ENCODE data around the gene FBXO24.

Gene FBXO24

DNA sequence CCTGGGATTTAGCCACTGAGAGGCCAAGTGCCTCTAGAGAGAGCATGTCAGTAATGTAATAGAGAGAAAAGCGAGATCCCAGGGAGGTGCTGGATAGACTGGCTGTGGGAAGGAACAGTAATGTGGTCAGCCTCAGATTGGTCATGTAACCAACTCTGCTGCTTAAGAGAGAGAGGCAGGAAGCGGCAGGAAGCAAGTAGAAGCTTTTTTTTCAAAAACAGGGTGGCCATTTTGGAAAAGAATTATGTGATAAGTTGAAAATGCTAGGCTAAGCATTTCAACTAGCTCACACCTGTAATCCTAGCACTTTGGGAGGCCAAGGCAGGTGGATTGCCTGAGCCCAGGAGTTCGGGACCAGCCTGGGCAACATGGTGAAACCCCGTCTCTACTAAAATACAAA, 12.3 kb downstream of the FBXO24 start:
- no peak for DNase-seq

DNA sequence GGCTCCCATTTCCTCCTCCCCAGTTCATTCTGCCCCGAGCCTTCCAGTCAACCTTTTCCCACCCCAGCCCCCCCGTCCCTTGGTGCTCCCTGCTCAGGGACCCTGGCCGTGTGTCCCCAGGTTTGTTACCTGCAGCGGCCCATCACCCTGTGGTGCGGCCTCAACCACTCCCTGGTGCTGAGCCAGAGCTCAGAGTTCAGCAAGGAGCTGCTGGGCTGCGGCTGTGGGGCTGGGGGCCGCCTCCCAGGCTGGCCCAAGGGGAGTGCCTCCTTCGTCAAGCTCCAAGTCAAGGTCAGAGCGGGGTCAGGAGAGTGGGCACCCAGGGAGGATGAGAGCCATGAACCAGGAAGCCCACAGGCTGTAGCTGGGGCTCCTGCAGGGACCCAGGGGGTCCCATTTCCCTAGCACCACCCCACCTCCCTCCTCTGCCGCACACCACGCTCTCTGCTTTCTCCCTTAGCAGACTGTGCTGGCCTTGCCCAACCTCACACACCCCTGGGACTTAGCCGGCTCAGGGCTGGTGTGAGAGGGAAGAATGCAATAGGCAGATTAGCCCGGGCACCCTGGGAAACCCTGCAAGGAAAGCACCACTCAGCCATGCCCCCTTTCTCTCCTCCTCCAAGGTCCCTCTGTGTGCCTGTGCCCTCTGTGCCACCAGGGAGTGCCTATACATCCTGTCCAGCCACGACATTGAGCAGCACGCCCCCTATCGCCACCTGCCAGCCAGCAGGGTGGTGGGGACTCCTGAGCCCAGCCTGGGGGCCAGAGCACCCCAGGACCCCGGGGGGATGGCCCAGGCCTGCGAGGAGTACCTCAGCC, 14.0 kb downstream of the FBXO24 start:
- no peak for DNase-seq

DNA sequence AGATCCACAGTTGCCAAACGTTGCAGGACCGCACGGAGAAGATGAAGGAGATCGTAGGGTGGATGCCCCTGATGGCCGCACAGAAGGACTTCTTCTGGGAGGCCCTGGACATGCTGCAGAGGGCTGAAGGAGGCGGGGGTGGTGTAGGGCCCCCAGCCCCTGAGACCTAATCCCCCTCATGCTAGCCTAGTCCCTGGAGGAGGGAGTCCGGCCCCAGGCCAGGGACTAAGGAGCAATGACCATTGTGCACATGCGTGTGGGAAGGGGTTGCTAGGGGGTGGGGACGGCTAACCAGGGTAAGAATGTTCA, 14.6 kb downstream of the FBXO24 start:
- DNase-seq, result no peak

DNA sequence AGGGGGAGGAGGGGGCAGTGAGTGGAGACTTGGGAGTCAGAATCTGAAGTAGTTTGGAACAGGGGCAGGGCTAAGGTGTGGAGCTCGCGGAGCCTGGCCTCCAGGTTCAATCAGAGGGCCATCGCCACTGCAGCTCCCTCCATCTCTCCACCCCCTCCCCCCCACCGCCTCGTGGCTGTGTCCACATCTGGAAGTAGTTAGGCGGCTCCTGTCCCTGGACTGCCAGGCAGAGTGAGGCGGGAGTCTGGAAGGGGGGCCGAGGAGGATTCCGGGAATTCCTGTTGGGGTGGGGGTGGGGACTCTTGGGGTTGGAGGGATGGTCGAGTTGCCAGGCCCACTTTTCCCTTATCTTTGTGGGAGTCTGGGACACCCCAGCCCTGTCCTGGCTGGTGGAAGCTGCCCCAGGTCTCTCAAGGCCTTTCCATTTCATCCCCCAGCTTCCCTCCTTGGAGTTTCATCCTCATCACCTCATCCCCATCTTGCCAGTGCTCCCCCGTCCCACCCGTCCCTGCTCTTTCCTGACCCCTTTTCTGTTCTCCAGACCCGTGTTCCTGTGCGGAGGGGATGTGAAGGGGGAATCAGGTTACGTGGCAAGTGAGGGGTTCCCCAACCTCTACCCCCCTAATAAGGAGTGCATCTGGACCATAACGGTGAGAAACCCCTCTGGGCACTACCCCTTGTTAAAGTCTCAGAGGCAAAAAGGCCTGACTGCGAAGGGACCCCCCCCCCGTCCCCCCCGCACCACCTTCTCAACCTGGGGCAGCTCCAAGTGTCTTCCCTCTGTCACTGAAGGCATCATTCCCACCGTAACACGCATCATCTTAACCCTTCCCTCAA, 17.0 kb downstream of the FBXO24 start:
- no peak for DNase-seq

DNA sequence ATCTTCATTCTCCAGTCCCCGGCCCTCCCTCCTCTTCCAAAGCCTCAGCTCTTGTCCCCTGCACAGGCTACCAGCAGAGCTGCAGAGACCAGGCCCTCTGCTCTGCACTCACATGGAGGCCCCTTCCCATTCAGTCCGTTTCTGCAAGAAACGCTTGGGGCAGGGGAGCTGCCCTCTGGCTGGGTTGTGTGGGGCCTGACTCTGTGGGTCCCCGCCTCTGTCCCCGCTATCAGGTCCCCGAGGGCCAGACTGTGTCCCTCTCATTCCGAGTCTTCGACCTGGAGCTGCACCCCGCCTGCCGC, 17.5 kb downstream of the FBXO24 start:
- no peak for DNase-seq

DNA sequence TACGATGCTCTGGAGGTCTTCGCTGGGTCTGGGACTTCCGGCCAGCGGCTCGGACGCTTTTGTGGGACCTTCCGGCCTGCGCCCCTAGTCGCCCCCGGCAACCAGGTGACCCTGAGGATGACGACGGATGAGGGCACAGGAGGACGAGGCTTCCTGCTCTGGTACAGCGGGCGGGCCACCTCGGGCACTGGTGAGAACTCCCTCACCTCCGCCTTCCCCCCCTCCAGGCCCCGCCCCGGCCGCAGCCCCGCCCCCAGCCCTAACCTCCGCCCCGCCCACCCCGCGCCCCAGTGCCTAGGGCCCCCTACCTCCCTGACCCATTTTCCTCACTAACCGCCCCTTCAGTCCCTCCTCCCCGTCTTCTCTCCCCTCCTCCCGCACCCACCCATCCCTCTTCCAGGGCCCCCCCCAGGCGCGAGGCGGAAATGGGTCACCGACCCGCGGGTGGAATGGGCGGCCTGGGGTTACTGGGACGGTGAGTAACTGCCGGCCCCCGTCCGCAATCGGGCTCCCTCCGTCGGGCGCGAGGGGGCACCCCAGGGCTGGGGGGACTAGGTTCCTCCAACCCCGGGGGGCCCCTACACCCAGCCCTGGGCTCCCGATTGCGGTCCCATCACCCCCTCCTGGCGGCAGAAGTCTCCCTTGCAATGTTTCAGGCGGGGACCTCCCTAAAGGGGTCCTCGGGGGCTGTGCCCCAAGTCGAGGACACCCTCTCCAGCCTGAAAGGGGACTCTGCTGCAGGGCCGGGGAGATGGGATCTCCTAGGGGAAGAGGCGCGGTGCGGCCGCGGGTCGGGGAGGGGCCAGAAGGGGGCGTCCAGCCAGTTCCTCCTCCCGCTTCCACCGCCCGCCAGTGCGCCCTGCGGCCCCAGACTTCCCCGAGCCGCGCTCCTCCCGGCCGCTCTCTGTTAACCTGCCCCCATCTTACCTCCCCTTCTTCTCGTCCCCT, 18.2 kb downstream of the FBXO24 start:
- peak; percentile 54 for DNase-seq

DNA sequence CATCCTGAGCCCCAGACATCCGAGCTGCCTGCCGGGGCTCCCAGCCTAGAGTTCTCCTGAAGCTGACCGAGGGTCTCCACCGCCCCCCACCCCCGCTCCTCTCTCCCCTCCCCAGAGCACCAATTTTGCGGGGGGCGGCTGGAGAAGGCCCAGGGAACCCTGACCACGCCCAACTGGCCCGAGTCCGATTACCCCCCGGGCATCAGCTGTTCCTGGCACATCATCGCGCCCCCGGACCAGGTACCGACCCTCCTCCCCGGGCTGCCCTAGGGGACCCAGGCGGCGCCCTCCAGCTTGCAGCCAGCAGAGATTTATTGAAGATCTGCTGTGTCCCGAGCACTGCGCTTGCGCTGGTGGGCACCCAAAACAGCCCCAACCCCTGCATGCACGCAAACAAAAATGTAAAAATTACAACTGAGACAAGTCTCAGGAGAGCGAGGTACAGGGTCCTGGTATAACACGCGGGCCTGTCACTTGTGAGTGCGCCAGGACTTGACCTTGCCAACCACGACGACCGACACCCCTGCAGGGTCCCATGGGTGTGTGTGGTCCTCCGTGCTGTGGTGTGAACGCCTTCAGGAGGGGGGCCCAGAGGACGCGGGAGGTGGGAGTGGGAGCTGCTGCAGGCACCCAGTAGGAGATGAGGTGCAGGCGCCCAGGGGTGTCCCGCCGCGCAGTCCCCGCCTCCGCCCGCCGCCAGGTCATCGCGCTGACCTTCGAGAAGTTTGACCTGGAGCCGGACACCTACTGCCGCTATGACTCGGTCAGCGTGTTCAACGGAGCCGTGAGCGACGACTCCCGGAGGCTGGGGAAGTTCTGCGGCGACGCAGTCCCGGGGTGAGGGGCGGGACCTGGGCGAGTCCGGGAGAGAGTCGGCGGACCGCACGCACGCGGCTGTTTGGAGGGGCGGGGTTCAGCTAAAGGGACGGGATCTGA, 19.1 kb downstream of the FBXO24 start:
- no peak for DNase-seq

DNA sequence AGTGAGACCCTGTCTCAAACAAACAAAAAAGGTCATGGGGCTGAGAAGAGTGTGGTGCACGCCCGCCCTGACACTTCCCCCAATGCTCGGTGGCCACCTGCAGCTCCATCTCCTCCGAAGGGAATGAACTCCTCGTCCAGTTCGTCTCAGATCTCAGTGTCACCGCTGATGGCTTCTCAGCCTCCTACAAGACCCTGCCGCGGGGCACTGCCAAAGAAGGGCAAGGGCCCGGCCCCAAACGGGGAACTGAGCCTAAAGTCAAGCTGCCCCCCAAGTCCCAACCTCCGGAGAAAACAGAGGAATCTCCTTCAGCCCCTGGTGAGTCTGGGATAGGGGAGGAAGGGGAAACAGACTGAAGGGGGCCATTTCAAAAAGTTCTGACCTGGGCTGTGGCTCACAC, 20.2 kb downstream of the FBXO24 start:
- no peak for DNase-seq

DNA sequence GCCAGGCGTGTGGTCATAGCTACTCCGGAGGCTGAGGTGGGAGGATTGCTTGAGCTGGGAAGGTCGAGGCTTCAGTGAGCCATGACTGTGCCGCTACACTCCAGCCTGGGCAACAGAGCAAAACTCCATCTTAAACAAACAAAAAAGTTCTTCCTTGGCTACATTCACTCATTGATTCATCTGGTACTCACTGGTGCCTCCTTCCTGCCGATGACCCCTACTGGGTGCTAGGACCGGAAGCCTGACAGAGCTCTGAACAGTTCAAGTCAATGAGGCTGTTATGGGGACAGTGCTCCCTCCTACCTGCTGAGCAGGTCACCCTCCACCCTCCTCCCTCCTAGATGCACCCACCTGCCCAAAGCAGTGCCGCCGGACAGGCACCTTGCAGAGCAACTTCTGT, 21.0 kb downstream of the FBXO24 start:
- no peak for DNase-seq

DNA sequence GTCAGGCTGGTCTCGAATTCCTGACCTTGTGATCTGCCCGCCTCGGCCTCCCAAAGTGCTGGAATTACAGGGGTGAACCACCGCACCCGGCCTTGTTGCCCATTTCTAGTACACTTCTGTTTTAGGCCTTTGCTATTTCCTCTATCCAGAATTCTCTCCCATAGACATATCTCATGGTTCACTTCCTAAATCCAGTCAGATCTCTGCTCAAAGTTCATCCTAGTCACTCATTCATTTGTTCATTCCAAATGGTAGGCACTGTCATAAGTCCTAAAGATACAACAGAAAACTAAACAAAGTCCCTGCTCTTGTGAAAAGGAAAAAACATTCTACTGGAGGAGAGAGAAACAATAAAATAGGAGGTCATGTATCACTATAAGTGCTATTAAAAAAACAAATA, 23.8 kb downstream of the FBXO24 start:
- no peak for DNase-seq

DNA sequence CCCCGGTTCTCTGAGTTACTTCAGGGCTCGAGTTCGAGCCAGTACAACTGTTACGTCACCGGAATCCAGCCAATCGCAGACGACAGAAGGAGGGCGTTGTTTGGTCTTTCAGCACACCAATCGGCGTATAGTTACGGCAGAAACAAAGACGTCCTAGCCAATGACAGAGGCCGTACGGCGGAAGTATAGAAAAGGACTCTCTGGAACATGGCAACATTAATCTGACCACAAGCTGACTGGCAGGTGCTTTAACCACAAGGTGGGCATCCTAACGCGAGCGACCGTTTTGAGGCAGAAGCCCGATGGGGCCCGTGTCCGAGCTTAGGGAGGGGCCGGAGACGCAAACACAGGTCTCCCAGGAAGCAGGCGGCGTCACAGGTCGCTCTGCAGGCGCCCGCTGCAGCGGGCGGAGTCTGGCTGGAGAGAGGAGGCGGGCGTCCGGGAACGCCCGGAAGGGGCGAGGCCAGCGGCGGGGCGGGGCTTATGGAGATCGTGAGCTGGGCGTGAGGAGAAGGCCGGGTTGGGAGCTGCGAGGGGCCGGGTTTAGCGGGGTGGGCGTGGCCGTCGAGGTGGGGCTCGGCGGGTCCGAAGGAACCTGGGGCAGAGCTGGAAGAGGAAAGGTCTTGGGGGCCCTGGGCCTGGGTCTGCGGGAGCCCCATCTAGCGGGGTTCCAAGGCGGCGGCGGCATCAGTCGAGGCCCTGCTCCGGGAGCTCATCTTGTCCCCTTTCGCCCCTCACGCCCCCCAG, 26.0 kb downstream of the FBXO24 start, which contains the start of gene MOSPD3:
TSS of gene MOSPD3 (plus strand) at position 558 of the 747 bp plus-strand sequence. CDS start 252 bp downstream, outside the sequence.
- DNase-seq, result peak; percentile 99

DNA sequence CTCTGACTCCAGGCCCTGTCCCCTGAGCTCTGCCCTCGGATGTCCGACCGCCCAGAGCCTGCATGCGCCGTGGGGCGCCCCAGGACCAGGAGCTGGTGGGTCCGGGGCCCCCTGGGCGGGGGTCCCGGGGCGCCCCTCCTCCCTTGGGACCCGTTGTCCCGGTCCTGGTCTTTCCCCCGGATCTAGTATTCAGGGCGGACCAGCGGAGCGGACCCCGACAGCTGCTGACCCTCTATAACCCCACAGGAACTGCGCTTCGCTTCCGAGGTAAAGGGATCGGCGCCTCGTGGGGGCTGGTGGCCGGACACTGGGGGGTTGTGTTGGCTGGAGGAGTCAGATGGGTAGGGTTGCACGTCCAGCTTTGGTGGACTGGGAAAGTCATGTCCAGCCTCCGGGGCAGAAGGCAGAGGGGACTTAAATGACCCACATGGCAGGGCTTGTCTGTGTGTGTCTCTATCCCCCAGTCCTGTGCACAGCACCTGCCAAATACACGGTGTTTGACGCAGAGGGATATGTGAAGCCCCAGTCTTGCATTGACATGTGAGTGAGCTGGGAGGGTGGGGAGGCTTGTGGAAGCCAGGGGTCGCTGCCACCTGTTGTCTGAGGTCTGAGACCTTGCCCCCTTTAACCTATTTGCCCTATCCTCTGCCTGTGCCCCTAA, 26.7 kb downstream of the FBXO24 start:
- DNase-seq, result no peak

DNA sequence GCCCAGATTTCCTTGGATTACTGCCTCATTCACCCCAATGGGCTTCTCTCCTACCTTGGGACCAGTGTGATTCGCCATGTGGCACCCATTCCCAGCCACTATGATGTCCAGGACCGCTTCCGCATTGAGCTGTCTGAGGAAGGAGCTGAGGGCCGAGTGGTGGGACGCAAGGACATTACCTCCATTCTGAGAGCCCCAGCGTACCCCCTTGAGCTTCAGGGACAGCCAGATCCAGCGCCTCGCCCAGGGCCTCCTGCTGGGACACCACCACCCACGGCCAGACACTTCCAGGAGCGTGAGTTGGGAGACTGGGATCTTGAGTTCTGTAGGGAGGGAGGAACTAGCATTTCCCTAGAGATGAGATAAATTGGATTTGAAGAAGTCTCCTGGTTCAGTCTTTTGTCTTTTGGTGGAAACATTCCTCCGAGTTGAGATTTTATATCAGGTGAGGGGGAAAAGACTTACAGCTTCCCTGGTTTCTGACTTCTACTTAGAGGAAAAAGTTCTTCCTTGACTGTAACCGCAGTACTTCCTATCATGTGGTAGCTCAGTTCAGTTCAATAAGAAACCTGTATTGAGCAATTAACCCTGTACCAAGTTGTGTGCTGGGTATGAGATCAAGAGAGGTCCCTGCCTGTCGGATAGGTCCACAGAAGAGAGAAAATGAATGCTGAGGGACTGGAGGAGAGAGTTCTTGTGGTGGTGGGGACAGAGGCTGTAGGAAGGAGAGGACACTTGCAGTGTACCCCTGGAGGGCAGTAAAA, 27.5 kb downstream of the FBXO24 start:
- no peak for DNase-seq

DNA sequence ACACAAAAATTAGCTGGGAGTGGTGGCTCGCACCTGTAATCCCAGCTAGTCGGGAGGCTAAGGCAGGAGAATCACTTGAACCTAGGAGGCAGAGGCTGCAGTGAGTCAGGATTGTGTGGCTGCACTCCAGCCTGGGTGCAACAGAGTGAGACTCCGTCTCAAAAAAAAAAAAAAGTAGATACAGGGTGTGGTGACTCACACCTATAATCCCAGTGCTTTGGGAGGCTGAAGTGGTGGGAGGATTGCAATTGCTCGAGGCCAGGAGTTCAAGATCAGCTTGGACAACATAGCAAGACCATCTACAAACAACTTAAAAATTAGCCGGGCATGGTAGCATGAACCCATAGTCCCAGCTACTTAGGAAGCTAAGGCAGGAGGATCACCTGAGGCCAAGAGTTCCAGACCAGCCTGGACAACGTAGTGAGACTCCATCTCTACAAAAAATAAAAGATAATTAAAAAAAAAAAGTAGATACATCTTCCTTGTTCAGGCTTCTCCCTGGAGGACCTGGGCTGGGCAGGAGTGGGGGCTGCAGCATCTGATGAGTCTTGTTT, 28.3 kb downstream of the FBXO24 start:
- no peak for DNase-seq

DNA sequence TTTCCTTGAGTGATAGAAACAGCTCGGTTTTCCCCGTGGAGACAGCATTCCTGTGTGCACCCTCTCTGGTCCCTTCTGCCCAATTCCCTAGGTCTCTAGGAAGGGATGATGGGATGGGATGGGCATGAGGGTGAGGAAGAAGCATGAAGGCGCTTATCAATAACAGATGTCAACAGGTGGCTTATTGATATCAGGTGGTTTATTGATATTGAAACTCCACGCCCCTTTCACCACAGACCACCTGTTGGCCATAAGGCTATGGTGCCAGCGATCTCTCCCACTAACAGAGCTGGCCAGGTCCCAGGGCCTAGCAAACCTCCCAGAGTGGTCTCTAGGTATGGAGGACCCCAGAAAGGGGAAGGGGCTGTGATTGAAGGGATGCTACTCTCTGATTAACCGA, 34.1 kb downstream of the FBXO24 start:
- DNase-seq, result no peak

DNA sequence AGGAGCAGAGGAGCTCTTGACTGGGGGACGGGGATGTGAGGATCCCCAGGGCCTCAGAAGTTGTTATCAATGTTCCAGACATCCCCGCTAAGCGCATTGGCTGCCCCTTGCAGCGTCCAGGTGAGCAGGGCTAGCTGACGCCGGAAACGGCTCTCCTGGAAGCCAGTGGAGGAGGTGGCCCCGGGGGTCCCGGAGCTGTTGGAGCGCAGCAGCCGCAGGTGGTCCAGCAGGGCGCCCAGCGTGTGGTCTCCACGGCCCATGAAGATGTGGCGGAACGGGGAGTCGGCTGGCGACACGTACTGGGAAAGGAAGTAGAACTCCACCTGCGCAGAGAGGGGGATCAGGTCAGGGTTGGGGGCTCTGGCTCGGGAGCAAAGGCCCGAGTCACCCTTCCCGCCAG, 34.7 kb downstream of the FBXO24 start:
- no peak for DNase-seq

DNA sequence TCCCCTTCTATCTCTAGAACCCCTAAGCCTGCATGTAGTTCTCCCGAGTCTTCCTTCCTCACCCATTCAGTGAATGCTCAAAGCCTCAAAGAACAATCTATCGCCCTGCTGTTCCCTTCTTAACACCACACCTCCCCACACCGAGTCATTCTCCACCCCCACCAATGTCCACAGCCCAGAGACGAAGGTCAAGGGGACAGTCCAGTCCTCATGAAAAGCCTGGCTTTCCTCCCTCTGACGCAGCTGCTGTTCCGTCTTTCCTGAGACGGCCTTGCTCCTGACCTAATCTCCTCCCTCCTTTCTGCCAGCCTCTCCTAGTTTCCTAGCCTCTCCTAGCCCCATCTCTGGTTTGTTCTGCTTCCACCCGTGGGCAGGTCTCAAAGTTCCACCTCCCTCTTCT, 35.4 kb downstream of the FBXO24 start:
- no peak for DNase-seq

DNA sequence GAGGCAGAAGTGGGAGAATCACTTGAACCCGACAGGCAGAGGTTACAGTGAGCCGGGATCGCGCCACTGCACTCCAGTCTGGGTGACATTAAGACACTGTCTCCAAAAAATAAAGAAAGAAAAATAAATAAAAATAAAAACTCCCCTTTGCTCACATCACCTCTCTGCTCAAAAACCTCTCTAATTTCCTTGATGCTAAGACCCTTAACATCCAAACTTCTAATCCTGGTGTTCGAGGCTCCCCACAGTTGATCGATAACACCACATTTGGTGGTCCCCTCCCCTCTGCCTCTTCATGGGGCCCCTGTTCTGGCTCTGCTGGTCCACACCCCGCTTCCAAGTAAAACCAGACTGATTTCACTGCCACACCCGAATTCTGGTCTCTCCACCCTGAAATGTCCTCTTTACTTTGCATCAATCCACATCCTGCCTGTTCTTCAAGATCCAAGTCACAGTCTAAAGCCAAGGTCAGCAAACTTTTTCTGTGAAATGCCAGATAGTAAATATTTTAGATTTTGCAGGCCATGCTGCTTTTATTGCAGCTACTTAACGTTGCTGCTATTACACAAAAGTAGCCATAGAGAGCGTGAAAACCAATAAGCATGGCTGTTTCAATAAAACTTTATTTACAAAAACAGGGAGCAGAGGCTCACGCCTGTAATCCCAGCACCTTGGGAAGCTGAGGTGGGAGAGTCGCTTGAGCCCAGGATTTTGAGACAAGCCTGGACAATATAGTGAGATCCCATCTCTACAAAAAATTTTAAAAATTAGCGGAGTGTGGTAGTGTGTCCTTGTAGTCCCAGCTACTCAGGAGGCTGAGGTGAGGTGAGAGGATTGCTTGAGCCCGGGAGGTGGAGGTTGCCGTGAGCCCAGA, 38.1 kb downstream of the FBXO24 start:
- no peak for DNase-seq

DNA sequence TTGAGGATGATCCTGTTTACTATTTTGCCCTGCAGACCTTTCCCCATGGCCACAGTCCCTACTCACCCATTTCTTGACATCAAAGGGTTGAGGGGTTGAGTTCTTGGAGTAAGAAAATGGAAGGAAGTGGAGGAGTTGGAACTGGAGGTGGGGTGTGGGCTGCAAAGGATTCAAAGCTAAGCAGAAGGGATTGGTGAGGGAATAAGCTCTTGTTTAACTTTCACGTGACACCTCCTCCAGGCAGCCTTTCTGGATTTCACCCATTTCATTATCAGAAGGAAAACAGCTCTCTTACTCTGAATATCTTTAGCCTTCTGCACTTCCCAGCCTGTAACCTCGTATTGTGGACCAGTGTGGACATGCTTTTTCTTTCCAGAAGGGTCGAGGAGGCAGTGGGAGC, 39.9 kb downstream of the FBXO24 start:
- DNase-seq, result no peak

Measured in NCI-H2171 treated with DMSO at 0.1 percent for 48 hours (cell line).